Ovary (tissue), 3 donors: ENCODE results near the gene PPARD.

Experiments used
- EP300 ChIP-seq: sonication (generic); formaldehyde crosslinking; IDR thresholded peaks from one replicate; pipeline ENCODE4 v1.6.1; 2017; ENCODE audit warnings: antibody characterized with exemption
- POLR2A ChIP-seq: fragments of 450-650 bp; IDR thresholded peaks from one replicate; pipeline ENCODE4 v1.6.1; 2017; ENCODE audit warnings: antibody characterized with exemption, mild to moderate bottlenecking, moderate library complexity
- TF ChIP-seq, protein P1 (sequence below), 3 donors: fragments of 450-650 bp in 2 of 3; fragments of 200-600 bp in 1 of 3; IDR thresholded peaks; one replicate each; pipeline versions ENCODE4 v1.5.1 to v1.8.0; 2016 to 2022; ENCODE audit warnings: antibody characterized with exemption in 3 of 3, mild to moderate bottlenecking in 1 of 3
- donor health status: DM: no; HTN: no; CAD: no.

DNA sequence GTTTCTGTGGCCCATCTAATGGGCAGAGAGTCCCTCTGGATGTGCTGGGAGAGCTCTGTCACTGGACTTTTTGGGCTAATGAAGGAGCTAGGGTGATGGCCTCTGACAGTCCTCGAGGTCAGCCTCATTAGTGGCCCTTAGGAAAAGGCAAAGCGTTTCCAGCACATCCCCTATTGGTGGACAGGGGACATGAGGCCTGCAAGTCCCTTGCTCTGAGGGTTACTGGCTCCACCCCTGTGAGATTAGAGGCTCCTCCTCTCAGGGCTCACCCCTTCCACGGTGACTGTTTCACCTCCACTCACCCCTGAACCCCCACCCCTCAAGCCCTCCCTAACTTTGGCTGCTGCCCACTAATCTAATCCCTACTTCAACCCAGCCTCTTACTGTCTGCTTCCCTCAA, 97.0 kb downstream of the PPARD start:
- TF ChIP-seq, protein P1, sequence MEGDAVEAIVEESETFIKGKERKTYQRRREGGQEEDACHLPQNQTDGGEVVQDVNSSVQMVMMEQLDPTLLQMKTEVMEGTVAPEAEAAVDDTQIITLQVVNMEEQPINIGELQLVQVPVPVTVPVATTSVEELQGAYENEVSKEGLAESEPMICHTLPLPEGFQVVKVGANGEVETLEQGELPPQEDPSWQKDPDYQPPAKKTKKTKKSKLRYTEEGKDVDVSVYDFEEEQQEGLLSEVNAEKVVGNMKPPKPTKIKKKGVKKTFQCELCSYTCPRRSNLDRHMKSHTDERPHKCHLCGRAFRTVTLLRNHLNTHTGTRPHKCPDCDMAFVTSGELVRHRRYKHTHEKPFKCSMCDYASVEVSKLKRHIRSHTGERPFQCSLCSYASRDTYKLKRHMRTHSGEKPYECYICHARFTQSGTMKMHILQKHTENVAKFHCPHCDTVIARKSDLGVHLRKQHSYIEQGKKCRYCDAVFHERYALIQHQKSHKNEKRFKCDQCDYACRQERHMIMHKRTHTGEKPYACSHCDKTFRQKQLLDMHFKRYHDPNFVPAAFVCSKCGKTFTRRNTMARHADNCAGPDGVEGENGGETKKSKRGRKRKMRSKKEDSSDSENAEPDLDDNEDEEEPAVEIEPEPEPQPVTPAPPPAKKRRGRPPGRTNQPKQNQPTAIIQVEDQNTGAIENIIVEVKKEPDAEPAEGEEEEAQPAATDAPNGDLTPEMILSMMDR (IDR thresholded peaks at IDR 0.05), result no peak
- TF ChIP-seq POLR2A (no peak), EP300 (no peak)
